Neural cell (in vitro differentiated cells): ENCODE results near the gene RAF1. TPM values are rescaled to one million over a fixed set of nuclear protein-coding genes. Genes with fewer than 3 reads are reported as not detected.

ENCODE experiments used
- H2AFZ ChIP-seq: fragments of 200-600, 300-800 bp; sonication (generic), shearing (Covaris generic); 2 replicates; pipeline ENCODE4 v1.6.0; 2014; ENCODE audit warnings: low read depth, mild to moderate bottlenecking, antibody characterized with exemption, low read length, moderate library complexity
- H3F3A ChIP-seq: fragments of 200-600 bp; shearing (Covaris generic); 2 replicates; pipeline ENCODE4 v1.6.1; 2016; ENCODE audit warnings: mild to moderate bottlenecking, moderate library complexity, mixed read lengths, antibody characterized with exemption, low read length; ENCODE audit not compliant: insufficient read depth, poor library complexity, severe bottlenecking
- H3K27ac ChIP-seq: fragments of 200-600, 300-800 bp; sonication (generic), shearing (Covaris generic); 2 replicates; pipeline ENCODE4 v1.5.1; 2014; ENCODE audit warnings: mild to moderate bottlenecking, low read length, moderate library complexity
- H3K27me3 ChIP-seq: fragments of 300-800, 200-600 bp; sonication (generic), shearing (Covaris generic); 2 replicates; pipeline ENCODE4 v1.6.0; 2014; ENCODE audit warnings: mild to moderate bottlenecking, low read depth, low read length, moderate library complexity; ENCODE audit not compliant: insufficient read depth
- H3K36me3 ChIP-seq: fragments of 300-800, 200-600 bp; sonication (generic), shearing (Covaris generic); 2 replicates; pipeline ENCODE4 v1.5.1; 2014; ENCODE audit warnings: mild to moderate bottlenecking, antibody characterized with exemption, low read length, moderate library complexity; ENCODE audit not compliant: insufficient read depth
- H3K4me2 ChIP-seq: fragments of 300-800, 200-600 bp; sonication (generic), shearing (Covaris generic); 2 replicates; pipeline ENCODE4 v1.6.0; 2014; ENCODE audit warnings: mild to moderate bottlenecking, low read length
- H3K4me3 ChIP-seq: fragments of 300-800, 200-600 bp; sonication (generic), shearing (Covaris generic); 2 replicates; pipeline ENCODE4 v1.5.1; 2014; ENCODE audit warnings: mild to moderate bottlenecking, low read length, moderate library complexity
- H3K79me2 ChIP-seq: fragments of 200-600 bp; shearing (Covaris generic); replicated peaks from 2 replicates; pipeline ENCODE4 v1.6.0; 2014; ENCODE audit warnings: mild to moderate bottlenecking, low read length, moderate library complexity; ENCODE audit not compliant: insufficient read depth
- H3K9ac ChIP-seq: fragments of 300-800, 200-600 bp; sonication (generic), shearing (Covaris generic); 2 replicates; pipeline ENCODE4 v1.6.1; 2016; ENCODE audit warnings: mild to moderate bottlenecking, low read length, mixed read lengths
- H3K9me2 ChIP-seq: fragments of 200-600 bp; shearing (Covaris generic); 2 replicates; pipeline ENCODE4 v1.6.1; 2016; ENCODE audit warnings: mild to moderate bottlenecking, low read length, mixed read lengths; ENCODE audit not compliant: insufficient read depth
- H3K9me3 ChIP-seq: fragments of 200-600, 300-800 bp; sonication (generic), shearing (Covaris generic); 2 replicates; pipeline ENCODE4 v1.6.1; 2016; ENCODE audit warnings: mild to moderate bottlenecking, mixed run types, low read length, moderate library complexity, mixed read lengths
- H4K20me1 ChIP-seq: fragments of 200-600 bp; shearing (Covaris generic); 2 replicates; pipeline ENCODE4 v1.6.1; 2016; ENCODE audit warnings: mild to moderate bottlenecking, mixed run types; ENCODE audit not compliant: insufficient read depth
- CTCF ChIP-seq: fragments of 450-650 bp; IDR thresholded peaks from 2 replicates; pipeline ENCODE4 v1.5.1; 2014; ENCODE audit warnings: antibody characterized with exemption, mild to moderate bottlenecking, moderate library complexity; ENCODE audit not compliant: poor library complexity, severe bottlenecking
- EP300 ChIP-seq: fragments of 450-650 bp; conservative IDR thresholded peaks from 2 replicates; pipeline ENCODE4 v1.6.1; 2014; ENCODE audit warnings: antibody characterized with exemption, mild to moderate bottlenecking, moderate library complexity; ENCODE audit not compliant: poor library complexity, severe bottlenecking
- EZH2 ChIP-seq: fragments of 200-600, 300-800 bp; shearing (Covaris generic), sonication (generic); IDR thresholded peaks from 2 replicates; pipeline ENCODE4 v1.6.1; 2014; ENCODE audit warnings: antibody characterized with exemption, low read length, borderline replicate concordance, mild to moderate bottlenecking; ENCODE audit not compliant: insufficient read depth, poor library complexity, severe bottlenecking
- MXI1 ChIP-seq: fragments of 450-650 bp; conservative IDR thresholded peaks from 2 replicates; pipeline ENCODE4 v1.6.1; 2014; ENCODE audit warnings: antibody characterized with exemption, mild to moderate bottlenecking; ENCODE audit not compliant: poor library complexity, severe bottlenecking
- POLR2AphosphoS5 ChIP-seq: IDR thresholded peaks from 2 replicates; pipeline ENCODE4 v1.6.1; 2012
- RAD21 ChIP-seq: fragments of 450-650 bp; conservative IDR thresholded peaks from 2 replicates; pipeline ENCODE4 v1.6.1; 2014; ENCODE audit warnings: antibody characterized with exemption, mild to moderate bottlenecking, moderate library complexity
- REST ChIP-seq: IDR thresholded peaks from 2 replicates; pipeline ENCODE4 v1.6.1; 2012; ENCODE audit warnings: borderline replicate concordance
- SMC3 ChIP-seq: fragments of 450-650 bp; conservative IDR thresholded peaks from 2 replicates; pipeline ENCODE4 v1.6.1; 2014; ENCODE audit warnings: antibody characterized with exemption, mild to moderate bottlenecking, moderate library complexity; ENCODE audit not compliant: poor library complexity
- TAF1 ChIP-seq: IDR thresholded peaks from 2 replicates; pipeline ENCODE4 v1.6.1; 2012; ENCODE audit warnings: low read depth
- polyA plus RNA-seq: library from polyadenylated mRNA; depleted of rRNA; stranded (reverse); fragments of >200 nt; gene quantifications from 2 replicates; pipeline ENCODE4 v1.2.3, GENCODE V29; 2014

RAF1 gene
- polyA plus RNA-seq, 1 donor from 2014 or later = 215 TPM

DNA sequence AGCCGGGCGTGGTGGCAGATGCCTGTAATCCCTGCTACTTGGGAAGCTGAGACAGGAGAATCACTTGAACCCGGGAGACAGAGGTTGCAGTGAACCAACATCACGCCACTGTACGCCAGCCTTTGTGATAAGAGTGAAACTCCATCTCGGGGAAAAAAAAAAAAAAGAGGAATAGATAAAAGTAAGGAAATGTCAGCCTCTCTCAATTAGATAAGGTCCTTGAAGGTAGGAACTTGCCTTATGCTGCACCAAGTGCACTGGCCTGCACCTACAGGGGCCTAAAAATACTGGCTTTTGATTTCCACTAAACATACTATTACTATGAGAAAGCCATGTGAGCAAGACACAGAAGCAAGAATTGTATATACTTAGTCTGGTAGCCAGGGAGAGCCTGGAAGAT is 7.1 kb downstream of the RAF1 start:
- Histone ChIP-seq H3K9me2 (no peaks in the 10 kb centered on the region), H3K36me3 (no peaks in the 10 kb centered on the region), H3K9me3 (no peaks in the 10 kb centered on the region), H3K79me2 (peaks cover 98% of the 10 kb centered on the region), H3F3A (no peaks in the 10 kb centered on the region), H3K4me2 (no peak overlapping the region), H3K27me3 (no peaks in the 10 kb centered on the region), H4K20me1 (peaks cover 11% of the 10 kb centered on the region), H3K27ac (no peak overlapping the region), H3K4me3 (no peak overlapping the region), H3K9ac (no peak overlapping the region), H2AFZ (no peak overlapping the region)
- TF ChIP-seq CTCF = no peak
- TF ChIP-seq REST = no peak
- TF ChIP-seq POLR2AphosphoS5 = no peak
- TF ChIP-seq SMC3 = no peak
- no peak for TF ChIP-seq RAD21
- TF ChIP-seq TAF1 = no peak
- no peak for TF ChIP-seq EZH2
- TF ChIP-seq EP300 = no peak
- TF ChIP-seq MXI1 = no peak

DNA sequence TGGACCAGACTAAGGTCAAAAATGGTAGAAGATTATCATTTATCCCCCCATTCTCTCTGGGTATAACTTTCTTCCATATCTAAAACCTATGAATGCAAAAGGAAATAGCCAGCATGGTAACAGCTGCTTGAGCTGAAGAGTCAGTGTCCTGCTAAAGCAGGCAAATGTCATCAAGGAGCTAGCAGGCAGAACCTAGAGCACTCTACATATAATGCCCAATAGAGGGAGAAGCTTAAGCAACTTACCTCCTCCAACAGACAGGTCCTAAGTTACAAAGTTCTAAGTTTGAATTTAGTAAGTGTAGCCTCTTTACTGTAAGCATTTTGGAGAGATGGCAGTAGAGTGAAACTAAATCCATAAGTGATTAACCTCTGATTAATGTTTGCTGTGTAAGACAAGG is 7.7 kb downstream of the RAF1 start:
- Histone ChIP-seq H4K20me1 (peaks cover 11% of the 10 kb centered on the region), H3K27ac (no peak overlapping the region)

More for the DNA sequence above, 7.7 kb downstream of the RAF1 start:
- H3K79me2 ChIP-seq = peaks cover 96% of the 10 kb centered on the region
- H3K4me2 ChIP-seq = no peak overlapping the region
- H3F3A ChIP-seq = no peaks in the 10 kb centered on the region
- H3K36me3 ChIP-seq = no peaks in the 10 kb centered on the region
- H3K9me2 ChIP-seq = no peaks in the 10 kb centered on the region
- H3K4me3 ChIP-seq = no peak overlapping the region
- H2AFZ ChIP-seq = no peak overlapping the region
- no peaks in the 10 kb centered on the region for H3K9me3 ChIP-seq
- no peaks in the 10 kb centered on the region for H3K27me3 ChIP-seq
- H3K9ac ChIP-seq = no peak overlapping the region
- TF ChIP-seq SMC3 (no peak), POLR2AphosphoS5 (no peak), CTCF (no peak)
